Endothelial cell of hepatic sinusoid (primary cell): ENCODE measurements around the gene ZNF768.

Experiments
- in situ Hi-C: cut with HindIII; loops from 2 replicates; pipeline ENCODE4 v1.10.0; 2017; ENCODE audit warnings: low sequenced_read_pairs

ZNF768 gene

GRCh38 chr16:30526137-30526822, at the start of gene ZNF768:
Gene ZNF768 (minus strand): TSS chr16:30526566. CDS start chr16:30526413, 153 bp downstream.
- in situ Hi-C loops = no loop called here

- in situ Hi-C loops = no loop called here
Measured at GRCh38 chr16:30574678-30575077, 48.3 kb upstream of the ZNF768 start.

DNA sequence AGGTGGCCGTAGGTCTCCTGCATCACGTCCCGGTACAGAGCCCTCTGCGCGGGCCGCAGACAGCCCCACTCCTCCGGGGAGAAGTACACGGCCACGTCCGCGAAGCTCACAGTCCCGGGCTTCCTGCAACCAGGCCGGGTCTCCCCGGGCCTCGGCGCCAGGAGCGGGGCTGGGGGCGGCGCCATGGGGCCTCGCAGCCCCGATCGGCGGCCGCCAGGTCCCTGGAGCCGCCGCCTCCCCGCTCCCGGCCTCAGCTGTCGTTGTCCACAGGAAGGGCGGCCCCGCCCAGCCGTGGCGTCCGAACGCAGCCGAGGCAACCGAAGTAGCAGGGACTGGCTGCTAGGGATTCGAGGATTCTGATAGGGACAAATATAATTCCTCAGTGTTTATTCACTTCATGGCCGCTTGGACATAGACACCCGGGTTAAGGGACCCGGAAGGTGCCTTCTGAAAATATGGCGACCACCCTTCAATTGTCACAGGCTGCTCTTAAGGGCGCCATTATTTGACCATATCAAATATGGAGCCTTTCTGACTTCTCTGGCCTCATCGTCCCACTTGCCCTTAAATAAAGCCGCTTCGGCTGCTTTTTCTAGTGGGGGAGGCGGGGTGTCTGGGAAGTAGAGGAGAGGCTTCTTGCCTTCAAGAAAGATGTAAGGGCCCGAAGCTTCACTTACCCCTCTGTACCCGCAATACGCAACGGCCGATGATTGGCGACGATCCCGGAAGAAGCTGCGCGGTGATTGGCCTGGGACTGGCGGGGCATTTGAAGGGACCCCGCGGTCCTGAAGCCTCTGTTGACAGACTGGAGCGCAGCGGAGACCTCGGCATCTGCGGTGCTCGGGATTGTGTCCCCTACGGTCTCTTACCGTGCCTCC, 45.3 kb upstream of the ZNF768 start, which contains the start of gene ZNF688:
Gene ZNF688, minus strand, starts transcription at position 270 of the 878 bp plus-strand sequence. Its CDS starts 85 bp downstream, at position 185.
- in situ Hi-C loops = no loop called here

DNA sequence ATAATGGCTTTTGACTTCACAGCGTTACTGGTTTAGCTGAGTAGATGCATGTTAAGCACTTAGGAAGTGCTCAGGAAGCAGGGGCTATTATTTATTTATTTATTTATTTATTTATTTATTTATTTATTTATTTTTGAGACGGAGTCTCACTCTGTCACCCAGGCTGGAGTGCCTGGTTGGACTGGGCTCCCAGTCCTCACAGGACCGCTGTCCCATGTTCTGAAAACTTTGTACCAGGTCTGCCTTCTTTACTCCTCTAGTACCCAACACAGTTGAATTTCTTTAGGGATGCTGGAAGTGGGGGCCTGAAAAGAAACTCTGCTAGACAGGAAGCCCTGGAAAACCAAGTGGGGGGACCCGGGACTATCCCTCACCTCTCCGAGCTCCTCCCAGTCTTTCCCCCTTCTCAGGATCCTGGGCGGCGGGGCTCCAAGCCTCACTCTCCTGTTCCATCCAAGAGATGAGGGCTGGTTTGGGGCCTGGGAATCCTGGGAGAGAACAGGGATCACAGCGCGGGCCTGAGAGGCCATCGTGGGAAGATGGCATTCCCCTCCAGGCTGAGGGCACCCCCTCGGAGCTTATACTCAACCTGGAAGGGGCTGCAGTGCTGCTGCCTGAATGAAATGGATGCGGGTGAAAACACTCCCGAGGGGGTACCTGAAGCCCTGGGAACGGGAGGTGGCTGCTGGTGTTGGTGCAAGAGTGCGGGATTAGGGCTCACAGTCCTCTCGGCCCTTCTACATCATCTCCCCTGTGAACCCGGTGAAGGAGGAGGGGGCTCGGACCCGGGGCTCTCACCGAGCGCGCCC, 44.5 kb upstream of the ZNF768 start:
- in situ Hi-C loops = no loop called here

- in situ Hi-C loops = no loop called here
Measured at GRCh38 chr16:30569746-30570635, 43.6 kb upstream of the ZNF768 start.

DNA sequence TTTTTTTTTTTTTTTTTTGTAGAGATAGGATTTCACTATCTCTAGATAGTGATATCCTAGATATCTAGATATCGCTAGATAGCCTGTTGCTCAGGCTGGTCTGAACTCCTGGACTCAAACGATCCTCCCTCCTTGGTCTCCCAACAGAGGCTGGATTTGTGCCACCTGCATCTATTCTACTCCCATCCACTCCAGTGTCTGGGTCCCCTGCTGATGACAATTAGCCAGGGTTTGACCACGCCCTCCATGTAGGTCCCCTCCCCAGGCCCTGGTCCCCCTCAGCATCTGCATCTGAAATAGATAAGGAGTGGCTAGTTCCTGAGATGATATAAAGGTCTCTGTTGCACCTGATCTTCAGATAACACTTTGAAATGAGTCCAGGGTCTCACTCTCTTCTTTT, 42.9 kb upstream of the ZNF768 start:
- in situ Hi-C loops = no loop called here

GRCh38 chr16:30567991-30568638, 41.7 kb upstream of the ZNF768 start:
- in situ Hi-C loops = no loop called here

DNA sequence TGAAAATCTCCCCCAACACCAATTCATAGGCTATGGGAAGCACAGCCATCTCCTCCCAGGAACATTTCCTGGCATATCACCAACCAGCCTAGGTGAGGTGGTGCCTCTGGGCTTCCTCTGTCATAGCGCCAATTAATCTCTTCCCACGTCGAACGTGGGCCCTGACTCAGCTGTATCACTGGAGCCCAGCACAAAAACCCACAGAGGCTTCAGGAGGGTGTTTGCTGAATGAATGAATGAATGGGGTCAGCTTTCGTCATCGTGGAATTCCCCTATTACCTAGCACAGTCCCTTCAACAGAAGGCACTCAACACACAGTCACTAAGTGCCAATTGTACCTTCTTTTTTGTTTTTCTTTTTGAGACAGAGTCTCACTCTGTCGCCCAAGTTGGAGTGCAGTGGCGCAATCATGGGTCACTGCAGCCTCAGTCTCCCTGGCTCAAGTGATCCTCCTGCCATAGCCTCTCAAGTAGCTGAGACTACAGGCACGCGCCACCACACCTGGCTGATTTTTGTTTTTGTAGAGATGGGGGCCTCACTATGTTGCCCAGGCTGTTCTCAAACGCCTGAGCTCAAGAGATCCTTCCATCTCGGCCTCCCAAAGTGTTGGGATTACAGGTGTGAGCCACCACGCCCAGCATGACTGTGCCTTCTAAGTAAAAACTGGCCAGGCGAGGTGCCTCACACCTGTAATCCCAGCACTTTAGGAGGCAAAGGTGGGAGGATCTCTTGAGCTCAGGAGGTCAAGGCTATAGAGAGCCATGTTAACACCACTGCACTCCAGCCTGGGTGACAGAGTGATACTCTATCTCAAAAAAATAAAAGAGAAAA, 41.0 kb upstream of the ZNF768 start:
- in situ Hi-C loops = no loop called here

DNA sequence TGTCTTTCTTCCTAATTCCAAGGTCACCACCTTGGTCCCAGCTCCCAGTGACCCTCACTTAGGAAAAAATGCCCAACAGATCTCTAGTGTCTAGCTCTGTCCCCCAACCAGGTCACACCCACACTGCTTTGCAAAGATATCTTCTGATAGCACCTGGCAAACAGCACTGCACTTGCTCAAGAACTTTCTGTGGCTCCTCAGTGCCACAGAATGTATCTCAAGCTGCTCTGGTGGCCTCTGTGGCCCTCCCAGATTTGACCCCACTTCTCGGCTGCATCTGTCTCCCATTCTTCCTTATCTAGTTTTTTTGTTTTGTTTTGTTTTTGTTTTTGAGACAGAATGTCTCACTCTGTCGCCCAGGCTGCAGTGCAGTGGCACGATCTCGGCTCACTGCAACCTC, 40.2 kb upstream of the ZNF768 start:
- in situ Hi-C loops = no loop called here

DNA sequence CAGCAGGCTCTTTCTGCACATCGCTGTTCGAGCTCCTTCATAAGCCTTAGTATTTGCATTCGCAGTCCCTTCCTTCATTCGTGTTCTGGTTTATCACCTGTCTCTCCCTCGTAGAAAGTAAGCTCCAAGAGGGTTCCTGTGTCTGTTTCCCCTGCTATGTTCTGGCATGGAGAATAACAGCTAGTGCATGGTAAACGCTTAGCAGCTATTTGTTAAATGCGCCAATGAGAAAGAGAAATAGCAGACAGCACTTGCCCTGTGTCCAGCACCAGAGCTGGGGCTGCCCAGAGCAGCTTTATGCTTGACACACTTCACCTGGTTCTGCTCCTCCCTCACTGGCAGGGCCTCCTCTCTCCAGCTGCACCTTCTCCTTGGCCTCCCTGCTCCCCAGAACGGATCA, 39.6 kb upstream of the ZNF768 start:
- in situ Hi-C loops = no loop called here

DNA sequence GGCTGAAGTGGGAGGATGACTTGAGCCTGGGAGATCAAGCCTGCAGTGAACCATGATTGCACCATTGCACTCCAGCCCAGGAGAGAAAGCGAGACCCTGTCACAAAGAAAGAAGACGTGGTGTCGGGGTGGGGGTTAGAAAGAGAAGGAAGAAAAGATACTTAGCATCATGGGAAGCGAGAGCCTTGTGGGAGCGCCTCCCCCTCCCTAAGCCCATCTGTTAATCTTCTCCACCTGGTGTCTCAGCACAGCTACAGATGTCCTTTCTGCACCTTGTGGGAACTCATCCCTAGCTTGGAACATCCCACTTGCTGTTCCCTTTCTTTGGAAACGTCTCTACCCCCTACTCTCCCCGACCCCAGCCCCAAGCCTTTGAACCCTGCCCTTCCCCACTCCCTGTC, 39.2 kb upstream of the ZNF768 start:
- in situ Hi-C loops = no loop called here

GRCh38 chr16:30562021-30562420, 35.7 kb upstream of the ZNF768 start:
- in situ Hi-C loops = no loop called here

DNA sequence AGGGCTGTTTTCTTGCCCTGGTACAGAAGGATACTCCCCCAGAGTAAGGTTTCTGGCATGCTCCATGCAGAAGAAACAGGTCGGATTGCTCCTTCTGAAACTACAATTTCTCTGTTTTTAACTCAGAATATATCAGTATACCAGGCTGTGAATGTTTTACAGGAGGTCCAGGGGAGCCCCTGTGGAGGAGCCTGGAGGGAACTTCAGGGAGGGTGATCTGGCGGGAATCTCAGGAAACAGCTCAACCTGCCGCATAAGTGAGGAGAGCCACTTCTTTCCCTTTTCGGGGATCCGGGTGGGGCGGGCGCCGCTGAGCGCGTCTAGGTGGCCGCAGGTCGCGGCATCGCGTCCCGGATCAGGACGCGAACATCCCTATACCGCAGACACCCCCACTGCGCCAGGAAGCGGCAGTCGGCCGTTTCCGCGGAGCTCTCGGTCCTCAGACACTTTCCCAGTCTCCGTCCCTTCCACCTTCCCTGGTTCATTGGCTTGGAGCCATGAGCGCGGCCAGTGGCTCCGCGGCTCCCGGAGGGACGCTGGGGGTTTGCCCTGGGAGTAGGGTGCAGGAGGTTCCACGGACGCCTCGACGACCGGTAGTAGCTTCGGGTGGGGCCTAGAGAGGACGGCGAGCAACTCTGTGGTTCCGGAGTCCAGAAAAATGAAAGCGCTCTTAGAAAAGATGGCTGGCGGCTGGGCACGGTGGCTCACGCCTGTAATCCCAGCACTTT, 34.9 kb upstream of the ZNF768 start:
- in situ Hi-C loops = no loop called here

DNA sequence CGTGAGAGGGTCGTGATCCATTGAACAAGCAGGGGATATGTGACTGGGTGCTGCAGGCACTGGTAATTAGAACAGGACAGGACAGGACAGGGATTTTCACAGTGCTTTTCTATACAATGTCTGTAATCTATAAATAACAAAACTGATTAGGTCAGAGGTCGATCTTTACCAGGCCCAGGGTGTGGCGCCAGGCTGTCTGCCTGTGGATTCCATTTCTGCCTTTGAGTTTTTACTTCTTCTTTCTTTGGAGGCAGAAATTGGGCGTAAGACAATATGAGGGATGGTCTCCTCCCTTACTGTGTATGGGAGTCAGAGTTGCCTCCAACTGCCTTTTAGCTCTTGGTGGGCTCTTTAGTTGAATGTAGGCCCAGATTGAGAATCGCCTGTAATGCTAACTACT, 33.3 kb upstream of the ZNF768 start:
- in situ Hi-C loops = no loop called here

- in situ Hi-C loops = no loop called here
Measured at GRCh38 chr16:30558789-30559377, 32.5 kb upstream of the ZNF768 start.

DNA sequence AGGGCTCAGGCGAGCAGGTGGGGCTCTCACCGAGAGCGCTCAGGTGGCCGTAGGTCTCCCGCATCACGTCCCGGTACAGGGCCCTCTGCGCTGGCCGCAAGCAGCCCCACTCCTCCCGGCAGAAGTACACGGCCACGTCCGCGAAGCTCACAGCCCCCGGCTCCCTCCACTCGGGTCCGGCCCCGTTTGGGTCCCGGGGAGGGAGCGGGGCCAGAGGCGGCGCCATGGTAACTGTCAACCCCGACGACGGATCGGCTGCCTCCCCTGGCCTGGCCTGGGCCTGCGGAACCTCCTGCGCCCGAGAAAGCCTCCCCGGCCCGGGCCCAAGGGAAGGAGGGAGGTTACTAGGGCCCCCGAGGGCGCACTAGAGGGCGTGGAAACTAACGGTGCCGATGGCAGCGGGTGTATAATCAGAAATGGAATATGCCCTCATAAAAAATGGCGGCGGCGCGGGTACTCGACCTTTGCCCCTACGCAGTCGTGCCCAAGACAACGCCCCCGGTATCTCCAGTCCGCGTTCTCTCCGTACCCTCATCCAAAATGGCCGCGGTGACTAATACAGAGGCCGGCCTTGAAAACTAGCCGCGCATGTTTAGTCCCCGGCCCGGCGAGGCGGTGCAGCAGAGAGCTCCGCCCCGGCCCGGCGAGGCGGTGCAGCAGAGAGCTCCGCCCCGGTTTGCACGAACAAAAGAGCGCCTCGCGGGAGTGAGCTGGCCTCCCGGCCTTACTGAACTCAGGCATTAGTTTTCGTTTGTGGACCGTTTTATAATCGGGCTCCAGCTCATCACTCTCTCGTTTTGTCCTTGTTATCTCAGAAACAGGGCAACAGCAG, 31.8 kb upstream of the ZNF768 start, which contains the start of gene ZNF764:
Gene ZNF764, minus strand, starts transcription at position 418 of the 832 bp plus-strand sequence. Its CDS starts 192 bp downstream, at position 226.
- in situ Hi-C loops = no loop called here

- in situ Hi-C loops = no loop called here
Measured at GRCh38 chr16:30557707-30557956, 31.3 kb upstream of the ZNF768 start.
